ENCODE data around the gene ACTN4.

Gene ACTN4

DNA sequence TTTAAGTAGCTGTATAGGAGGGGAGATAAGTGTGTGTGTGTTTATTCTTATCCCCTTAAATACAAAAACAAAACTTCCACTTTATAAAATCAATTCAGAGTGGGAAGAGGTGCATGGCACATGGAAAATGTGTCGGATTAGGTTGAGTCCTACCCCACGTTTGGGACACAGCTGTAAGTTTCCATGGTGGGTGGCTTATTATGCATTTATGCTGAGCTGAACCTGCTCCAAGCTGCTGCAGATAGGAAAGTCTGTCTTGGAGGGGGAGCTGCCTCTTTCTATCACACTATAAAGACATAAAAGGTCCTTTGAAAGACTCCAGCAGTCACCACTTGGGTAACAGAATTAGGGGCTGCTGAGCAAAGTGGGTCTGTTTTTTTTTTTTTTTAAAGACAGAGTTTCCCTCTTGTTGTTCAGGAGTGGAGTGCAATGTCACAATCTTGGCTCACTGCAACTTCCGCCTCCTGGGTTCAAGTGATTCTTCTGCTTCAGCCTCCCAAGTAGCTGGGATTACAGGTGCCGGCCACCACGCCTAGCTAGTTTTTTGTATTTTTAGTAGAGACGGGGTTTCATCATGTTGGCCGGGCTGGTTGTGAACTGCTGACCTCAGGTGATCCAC lies 15.2 kb downstream of the ACTN4 start:
- DNase-seq = no peak

DNA sequence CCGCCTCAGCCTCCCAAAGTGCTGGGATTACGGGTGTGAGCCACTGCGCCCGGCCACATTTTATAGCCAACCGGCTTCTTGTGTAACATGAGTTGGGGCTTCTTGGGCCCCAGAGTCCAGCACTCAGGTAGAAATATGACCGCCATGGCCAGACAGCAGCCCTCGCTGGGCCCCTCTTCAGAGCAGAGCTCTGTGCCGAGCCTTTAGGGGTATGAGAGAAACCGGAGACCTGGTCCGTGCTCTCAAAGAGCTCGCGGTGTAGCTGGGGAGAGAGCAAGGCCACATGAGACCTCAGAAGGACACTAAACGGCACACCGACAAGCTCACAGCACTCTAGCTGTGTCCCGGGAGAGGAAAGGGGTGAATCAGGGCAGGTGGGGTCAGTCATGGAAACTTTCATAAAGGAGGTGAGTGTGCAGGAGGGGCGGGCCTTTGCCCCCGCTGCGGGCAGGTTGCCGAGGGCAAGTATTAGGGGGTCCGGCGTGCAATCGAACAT lies 15.8 kb downstream of the ACTN4 start:
- no peak for DNase-seq

GRCh38 chr19:38663957-38664502 lies 16.6 kb downstream of the ACTN4 start:
- no peak for DNase-seq

- DNase-seq = no peak
These were observed 17.2 kb downstream of the ACTN4 start for GRCh38 chr19:38664503-38665211.

DNA sequence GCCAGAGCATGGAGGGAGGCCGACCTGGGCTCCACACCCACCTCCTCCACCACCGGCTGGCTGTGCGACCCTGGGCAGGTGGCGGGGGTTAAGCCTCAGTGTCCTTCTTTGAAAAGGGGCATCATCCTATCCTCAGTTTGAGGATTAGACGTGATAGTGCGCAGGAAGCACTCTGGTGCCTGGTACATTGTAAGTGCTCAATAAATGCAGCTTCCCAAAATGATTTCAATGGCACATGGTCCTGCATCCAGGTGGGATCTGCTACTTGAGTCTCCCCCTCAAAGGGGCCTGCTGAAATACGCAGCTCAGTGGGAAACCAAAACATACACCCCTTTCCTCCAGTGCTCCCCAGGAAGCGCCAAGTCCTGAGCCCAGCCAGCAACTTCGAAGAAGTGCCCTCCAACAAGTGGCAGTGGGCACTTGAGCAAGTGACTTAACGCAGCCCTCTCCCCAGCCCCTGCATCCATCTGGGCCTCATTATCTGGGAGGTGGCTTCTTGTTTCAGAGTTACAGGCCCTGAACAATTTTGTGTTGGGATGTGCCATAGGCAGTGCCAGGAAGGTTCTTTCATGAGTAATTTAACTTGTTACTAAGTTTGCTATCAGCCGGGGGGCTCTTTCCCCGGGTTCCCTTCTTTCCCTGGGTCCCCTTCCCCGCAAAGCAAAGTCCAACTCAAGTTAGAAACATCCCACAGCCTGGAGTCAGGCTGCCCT lies 17.9 kb downstream of the ACTN4 start:
- DNase-seq = no peak

- no peak for DNase-seq
These were observed 18.7 kb downstream of the ACTN4 start for GRCh38 chr19:38665950-38666662.

GRCh38 chr19:38666663-38667511 lies 19.4 kb downstream of the ACTN4 start:
- DNase-seq = peak; percentile 28 to 34

DNA sequence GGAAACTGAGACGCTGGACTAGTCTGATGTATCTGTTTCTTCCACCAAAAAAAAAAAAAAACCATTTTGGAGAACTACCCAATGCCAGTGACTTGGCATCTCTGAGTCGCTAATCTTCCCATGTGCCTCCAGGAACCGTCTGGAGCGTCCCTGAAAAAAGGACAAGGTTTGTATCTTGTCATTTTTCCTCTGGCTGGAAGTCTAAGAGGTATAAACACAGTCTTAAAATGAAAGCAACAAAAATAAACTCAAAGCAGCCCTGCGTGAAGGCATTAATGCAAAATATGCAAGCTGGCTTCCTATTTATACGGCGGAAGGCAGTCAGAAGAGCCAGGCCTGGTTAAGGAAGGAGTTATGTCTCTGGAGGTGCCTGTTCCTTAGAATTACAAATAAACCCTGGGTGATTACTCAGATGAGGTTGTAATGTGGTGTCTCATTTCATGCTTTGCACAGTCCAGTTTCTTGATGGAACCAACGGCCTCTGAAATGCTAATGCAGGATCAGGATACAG lies 20.3 kb downstream of the ACTN4 start:
- DNase-seq = no peak

GRCh38 chr19:38669552-38669951 lies 22.1 kb downstream of the ACTN4 start:
- no peak for DNase-seq

GRCh38 chr19:38670921-38671398 lies 23.5 kb downstream of the ACTN4 start:
- DNase-seq = no peak

DNA sequence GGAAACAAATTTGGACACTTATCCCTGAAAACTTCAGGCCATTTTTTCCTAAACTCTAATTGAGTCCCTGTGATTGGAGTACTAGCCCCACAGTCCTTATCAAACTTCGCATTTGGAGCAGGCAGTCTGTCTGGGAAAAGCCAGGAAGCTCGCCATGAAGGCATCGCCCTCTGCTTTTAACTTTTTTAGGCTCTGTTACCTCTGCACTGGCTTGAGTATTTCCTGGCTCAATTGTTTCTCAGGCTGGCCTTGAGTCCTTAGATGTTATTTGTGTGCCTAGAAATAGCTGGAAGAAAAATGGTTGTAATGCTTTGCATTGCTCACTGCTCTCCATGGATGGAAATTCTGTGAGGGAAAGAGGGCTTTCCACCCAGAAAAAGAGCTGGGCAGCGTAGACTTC lies 24.2 kb downstream of the ACTN4 start:
- no peak for DNase-seq

GRCh38 chr19:38673030-38673429 lies 25.6 kb downstream of the ACTN4 start:
- DNase-seq = no peak

- DNase-seq = no peak
These were observed 27.1 kb downstream of the ACTN4 start for GRCh38 chr19:38674388-38675171.

- DNase-seq = no peak
These were observed 28.2 kb downstream of the ACTN4 start for GRCh38 chr19:38675611-38676010.

DNA sequence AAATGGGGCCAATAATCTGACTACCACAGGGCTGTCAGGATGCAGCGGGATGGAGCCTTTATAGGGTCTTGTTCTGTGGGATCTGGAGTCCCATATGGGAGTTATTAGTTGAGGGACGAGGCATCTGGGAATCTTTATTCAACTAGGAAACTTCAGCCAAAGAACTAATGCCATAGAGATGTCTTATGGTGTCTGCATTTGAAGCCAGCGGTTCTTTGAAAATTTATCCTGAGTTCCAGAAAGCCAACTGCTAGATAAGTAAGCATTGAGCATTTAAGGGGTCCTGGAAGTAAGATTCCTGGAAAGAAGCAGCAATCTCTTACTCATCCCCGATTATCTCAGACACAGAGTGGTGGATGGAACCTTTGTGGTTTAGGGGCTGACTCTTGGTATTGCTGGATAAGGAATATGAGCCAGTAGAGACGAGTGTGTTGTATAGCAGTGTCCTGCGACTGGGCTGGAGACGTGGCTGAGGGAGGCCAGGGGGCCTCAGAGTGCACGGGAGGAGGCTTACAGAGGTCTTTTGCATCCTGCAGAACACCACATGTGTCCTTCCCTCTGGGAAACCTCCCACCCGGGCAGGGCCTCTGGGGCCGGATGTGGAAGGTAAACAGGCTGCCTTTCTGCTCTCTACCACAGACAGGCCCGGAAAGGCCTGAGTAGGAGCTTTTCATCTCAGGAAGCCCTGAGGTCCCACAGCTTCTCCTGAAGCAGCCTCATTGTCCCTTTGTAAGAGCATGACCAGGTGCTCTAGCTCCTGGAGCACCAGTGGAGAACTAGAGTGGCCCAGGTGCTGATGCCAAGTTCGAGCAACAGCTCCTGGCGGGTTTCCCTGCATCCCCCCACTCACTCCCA lies 28.8 kb downstream of the ACTN4 start:
- DNase-seq = no peak

DNA sequence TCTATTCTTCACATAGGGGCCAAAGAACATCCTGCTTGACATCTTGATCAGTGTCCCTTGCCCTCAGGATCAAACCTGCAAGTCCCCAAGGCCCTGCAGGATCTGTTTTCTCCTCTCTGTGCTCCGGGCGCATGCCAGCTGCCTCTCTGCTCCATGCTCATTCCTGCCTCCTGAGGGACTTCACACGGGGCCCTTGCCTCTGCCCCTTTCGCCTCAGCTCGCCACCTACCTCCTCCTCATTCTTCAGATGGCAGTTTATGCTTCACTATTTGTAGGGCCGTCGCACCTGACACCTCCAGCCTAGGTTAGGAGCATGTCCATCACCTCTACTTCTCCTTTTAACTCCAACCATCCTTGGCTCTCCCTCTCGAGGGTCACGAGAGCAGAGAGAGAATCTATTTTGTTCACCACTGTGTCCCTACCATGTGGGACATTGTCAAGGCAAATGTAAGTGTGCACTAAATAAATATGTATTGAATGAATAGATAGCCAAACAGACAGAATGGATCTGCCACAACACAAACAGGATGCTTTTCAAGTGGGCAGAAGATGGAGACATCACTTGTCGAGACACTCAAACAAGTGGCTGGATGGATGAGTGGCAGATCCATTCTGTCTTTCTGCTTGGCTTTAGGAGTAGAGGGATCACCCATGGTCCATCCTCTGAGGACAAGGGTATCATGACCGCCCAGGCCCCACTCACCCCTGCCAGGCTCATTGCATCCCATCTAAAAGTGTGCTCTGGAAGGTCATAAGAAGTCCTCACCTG lies 29.6 kb downstream of the ACTN4 start:
- DNase-seq = no peak

DNA sequence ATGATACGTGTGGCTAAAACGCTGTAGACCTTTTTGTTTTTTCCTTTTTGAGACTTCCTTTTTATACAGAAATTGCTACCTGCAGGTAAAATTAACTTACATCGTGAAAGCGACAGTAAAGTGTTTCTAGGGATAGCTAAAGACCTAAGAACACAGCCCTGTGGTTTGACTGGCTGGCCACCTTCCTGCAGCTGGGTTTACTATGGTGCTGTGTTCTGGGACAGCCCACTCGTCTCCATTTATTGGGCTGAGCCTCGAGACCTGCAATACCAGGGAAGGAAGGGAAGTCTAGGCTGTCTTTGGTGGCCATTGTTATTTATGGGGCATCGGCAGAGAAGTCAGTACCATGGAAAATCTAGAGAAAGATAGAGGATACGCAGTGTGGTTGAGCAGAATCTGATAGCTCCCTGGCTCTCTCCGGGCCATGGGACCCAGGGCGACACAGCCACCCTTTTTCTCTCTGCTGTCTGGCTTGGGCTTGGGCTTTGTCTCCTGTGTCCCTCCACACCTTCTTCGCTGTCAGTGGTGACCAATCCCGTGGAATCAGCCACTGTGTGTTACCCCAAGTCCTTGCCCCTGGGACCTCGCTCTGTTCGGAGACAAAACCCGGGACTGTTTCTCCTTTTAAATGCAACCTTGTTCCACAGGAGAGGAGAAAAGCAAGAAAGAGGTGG lies 30.9 kb downstream of the ACTN4 start:
- DNase-seq = no peak

DNA sequence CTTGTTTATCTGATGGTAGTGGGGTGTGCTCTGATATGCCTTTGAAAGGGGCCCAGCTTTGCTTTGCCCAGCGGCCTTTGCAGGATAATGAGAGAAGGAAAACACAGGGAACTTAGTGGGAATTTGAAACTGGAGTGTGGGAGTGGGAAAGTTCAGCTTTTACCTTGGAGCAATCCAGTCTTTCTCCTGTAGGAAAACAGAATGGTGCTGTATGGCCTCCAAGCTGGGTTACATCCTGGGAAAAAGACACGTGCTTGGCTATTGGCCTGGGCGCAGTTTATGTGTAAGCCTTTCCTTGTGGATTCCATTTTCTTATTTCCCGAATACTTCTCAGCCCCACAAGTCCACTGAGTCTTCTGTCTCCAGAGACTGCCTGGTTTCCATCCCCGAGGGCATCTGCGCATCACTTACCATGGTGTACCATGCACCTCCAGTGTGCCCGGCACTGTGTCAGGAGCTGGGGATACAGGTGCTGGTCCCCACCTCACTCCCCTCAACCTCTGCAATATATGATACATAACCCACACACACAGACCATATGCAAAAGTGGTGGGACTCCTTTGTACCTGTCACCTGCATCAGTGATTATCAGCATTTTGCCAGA lies 31.5 kb downstream of the ACTN4 start:
- no peak for DNase-seq
